ENCODE measurements around the gene MPP1.
A peak's percentile ranks its signal among the peaks of the same experiment; 100 is the strongest.

MPP1 gene

GRCh38 chrX:154812341-154813101 lies 7.2 kb upstream of the MPP1 start:
- DNase-seq = no peak

- DNase-seq = no peak
Measured at GRCh38 chrX:154809939-154810665, 4.8 kb upstream of the MPP1 start.

- DNase-seq = no peak
Measured at GRCh38 chrX:154806837-154807501, 1.7 kb upstream of the MPP1 start.

GRCh38 chrX:154805696-154806091 lies 409 bp upstream of the MPP1 start:
- DNase-seq = peak; percentile 28

GRCh38 chrX:154804261-154804956 lies 876 bp downstream of the MPP1 start:
- no peak for DNase-seq

- DNase-seq = no peak
Measured at GRCh38 chrX:154802947-154803346, 2.3 kb downstream of the MPP1 start.

GRCh38 chrX:154800478-154801210 lies 4.6 kb downstream of the MPP1 start:
- no peak for DNase-seq

- DNase-seq = peak; percentile 51
Measured at GRCh38 chrX:154799556-154800348, 5.5 kb downstream of the MPP1 start.

GRCh38 chrX:154797006-154797405 lies 8.3 kb downstream of the MPP1 start:
- DNase-seq = no peak

GRCh38 chrX:154795016-154795415 lies 10.3 kb downstream of the MPP1 start:
- DNase-seq = no peak

GRCh38 chrX:154793084-154793795 lies 12.0 kb downstream of the MPP1 start:
- DNase-seq = no peak

- DNase-seq = no peak
Measured at GRCh38 chrX:154791939-154792338, 13.3 kb downstream of the MPP1 start.

- no peak for DNase-seq
Measured at GRCh38 chrX:154791467-154791866, 13.8 kb downstream of the MPP1 start.

GRCh38 chrX:154785716-154786115 lies 19.6 kb downstream of the MPP1 start:
- no peak for DNase-seq

- no peak for DNase-seq
Measured at GRCh38 chrX:154784149-154784995, 20.9 kb downstream of the MPP1 start.

- no peak for DNase-seq
Measured at GRCh38 chrX:154780968-154781367, 24.3 kb downstream of the MPP1 start.

- no peak for DNase-seq
Measured at GRCh38 chrX:154779261-154779660, 26.0 kb downstream of the MPP1 start.

GRCh38 chrX:154776753-154777152 lies 28.5 kb downstream of the MPP1 start:
- DNase-seq = no peak

GRCh38 chrX:154775419-154776349 lies 29.6 kb downstream of the MPP1 start:
- DNase-seq = no peak

Data from NCI-H2171 treated with DMSO at 0.1 percent for 48 hours (cell line).